GM23338 (cell line): Measurements from ENCODE around the gene SLC2A13. TPM values are rescaled to one million over a fixed set of nuclear protein-coding genes. Genes with fewer than 3 reads are reported as not detected.

Experiments
- ATAC-seq: fragments of 200-7000 bp; cut with Tn5 transposase; 3 replicates; pipeline ENCODE4 v1.9.1; 2020
- DNase-seq: peaks from one replicate; pipeline ENCODE4 v3.0.0-alpha.2; 2015; ENCODE audit warnings: low spot score
- H2AFZ ChIP-seq: fragments of 200-600 bp; sonication (generic); 2 replicates; pipeline ENCODE4 v1.8.0; 2016; ENCODE audit warnings: antibody characterized with exemption, mild to moderate bottlenecking, moderate library complexity
- H3F3A ChIP-seq: fragments of 200-600 bp; sonication (generic); replicated peaks from 2 replicates; pipeline ENCODE4 v1.8.0; 2017; ENCODE audit warnings: antibody characterized with exemption, mixed run types, low read depth
- H3K27ac ChIP-seq: fragments of 200-600 bp; sonication (generic); 2 replicates; pipeline ENCODE4 v1.6.1; 2016; ENCODE audit warnings: low read depth
- H3K27me3 ChIP-seq: fragments of 200-600 bp; sonication (generic); 2 replicates; pipeline ENCODE4 v1.8.0; 2016; ENCODE audit warnings: mild to moderate bottlenecking, mixed run types, moderate library complexity; ENCODE audit not compliant: insufficient read depth
- H3K36me3 ChIP-seq: fragments of 200-600 bp; sonication (generic); 2 replicates; pipeline ENCODE4 v1.8.0; 2016; ENCODE audit warnings: mild to moderate bottlenecking; ENCODE audit not compliant: insufficient read depth
- H3K4me1 ChIP-seq: fragments of 200-600 bp; sonication (generic); 2 replicates; pipeline ENCODE4 v1.8.0; 2016; ENCODE audit warnings: mild to moderate bottlenecking, moderate library complexity; ENCODE audit not compliant: insufficient read depth
- H3K4me2 ChIP-seq: fragments of 200-600 bp; sonication (generic); 2 replicates; pipeline ENCODE4 v1.7.1; 2017; ENCODE audit warnings: mixed run types
- H3K4me3 ChIP-seq: fragments of 200-600 bp; sonication (generic); 2 replicates; pipeline ENCODE4 v1.6.1; 2016; ENCODE audit warnings: mixed run types
- H3K79me2 ChIP-seq: fragments of 200-600 bp; sonication (generic); replicated peaks from 2 replicates; pipeline ENCODE4 v1.8.0; 2017; ENCODE audit warnings: mild to moderate bottlenecking; ENCODE audit not compliant: insufficient read depth
- H3K9me2 ChIP-seq: fragments of 200-600 bp; sonication (generic); 2 replicates; pipeline ENCODE4 v1.8.0; 2017; ENCODE audit not compliant: insufficient read depth
- H4K20me1 ChIP-seq: fragments of 200-600 bp; sonication (generic); replicated peaks from 2 replicates; pipeline ENCODE4 v1.8.0; 2017; ENCODE audit warnings: mild to moderate bottlenecking; ENCODE audit not compliant: insufficient read depth
- H3K27ac Mint-ChIP-seq: 2 replicates; pipeline ENCODE4 v1.8.0; 2020; ENCODE audit warnings: inconsistent platforms, mild to moderate bottlenecking, moderate library complexity, mixed read lengths
- H3K27me3 Mint-ChIP-seq: 3 replicates; pipeline ENCODE4 v1.8.0; 2022; ENCODE audit warnings: low read depth, mild to moderate bottlenecking, moderate library complexity, mixed read lengths, inconsistent platforms; ENCODE audit not compliant: insufficient read depth, poor library complexity
- H3K36me3 Mint-ChIP-seq: 3 replicates; pipeline ENCODE4 v1.8.0; 2021; ENCODE audit warnings: low read depth, mild to moderate bottlenecking, inconsistent platforms, moderate library complexity, mixed read lengths
- H3K4me1 Mint-ChIP-seq: 3 replicates; pipeline ENCODE4 v1.8.0; 2020; ENCODE audit warnings: mild to moderate bottlenecking, inconsistent platforms, mixed read lengths
- H3K4me3 Mint-ChIP-seq: 3 replicates; pipeline ENCODE4 v1.8.0; 2021; ENCODE audit warnings: moderate library complexity, mild to moderate bottlenecking, inconsistent platforms, mixed read lengths
- H3K9me3 Mint-ChIP-seq: 3 replicates; pipeline ENCODE4 v1.8.0; 2020; ENCODE audit warnings: moderate library complexity, mild to moderate bottlenecking, inconsistent platforms, mixed read lengths
- CREB1 ChIP-seq: fragments of 250-450 bp; sonication (Bioruptor Pico); IDR thresholded peaks from 2 replicates; pipeline ENCODE4 v1.5.0; 2020; ENCODE audit warnings: low read depth, mild to moderate bottlenecking, moderate library complexity
- ETS1 ChIP-seq: IDR thresholded peaks from 2 replicates; pipeline ENCODE4 v1.6.1; 2016; ENCODE audit warnings: antibody characterized with exemption
- EZH2 ChIP-seq: fragments of 200-600 bp; sonication (generic); IDR thresholded peaks from one replicate; pipeline ENCODE4 v1.8.0; 2017; ENCODE audit warnings: antibody characterized with exemption, mild to moderate bottlenecking, low read depth; ENCODE audit not compliant: unreplicated experiment
- EZH2phosphoT487 ChIP-seq: fragments of 200-600 bp; sonication (generic); IDR thresholded peaks from one replicate; pipeline ENCODE4 v1.8.1; 2018; ENCODE audit warnings: antibody characterized with exemption; ENCODE audit not compliant: unreplicated experiment
- JUNB ChIP-seq: IDR thresholded peaks from one replicate; pipeline ENCODE4 v1.6.1; 2016; ENCODE audit warnings: antibody characterized with exemption; ENCODE audit not compliant: unreplicated experiment
- NANOG ChIP-seq: IDR thresholded peaks from 2 replicates; pipeline ENCODE4 v1.6.1; 2016; ENCODE audit warnings: antibody characterized with exemption, borderline replicate concordance
- POLR2AphosphoS5 ChIP-seq: IDR thresholded peaks from 2 replicates; pipeline ENCODE4 v1.6.1; 2016; ENCODE audit warnings: antibody characterized with exemption, low read depth
- REST ChIP-seq: IDR thresholded peaks from one replicate; pipeline ENCODE4 v1.6.1; 2018; ENCODE audit warnings: antibody characterized with exemption; ENCODE audit not compliant: unreplicated experiment
- STAT1 ChIP-seq: IDR thresholded peaks from one replicate; pipeline ENCODE4 v1.6.1; 2016; ENCODE audit warnings: antibody characterized with exemption; ENCODE audit not compliant: unreplicated experiment
- ZNF114 ChIP-seq: fragments of 250-450 bp; sonication (Bioruptor Pico); IDR thresholded peaks from 2 replicates; pipeline ENCODE4 v1.5.0; 2020; ENCODE audit warnings: mild to moderate bottlenecking, moderate library complexity
- ZNF331 ChIP-seq: fragments of 250-450 bp; sonication (Bioruptor Pico); IDR thresholded peaks from 2 replicates; pipeline ENCODE4 v1.5.0; 2020; ENCODE audit warnings: low read depth, mild to moderate bottlenecking, moderate library complexity
- polyA plus RNA-seq: library from polyadenylated mRNA; unstranded; fragments of >200 nt; fragmentation: Nextera tagmentation; extraction: Ambion mirVana; gene quantifications from 2 replicates; pipeline ENCODE4 v1.2.1, GENCODE V29; 2016
- total RNA-seq: library from RNA; depleted of rRNA; stranded (reverse); fragments of >200 nt; shearing (Covaris generic); gene quantifications from 2 replicates; pipeline ENCODE4 v1.2.3, GENCODE V29; 2014
- TF ChIP-seq, protein P1 (sequence below), 2 experiments: fragments of 200-600 bp in 1 of 2; sonication (generic) in 1 of 2; conservative IDR thresholded peaks; 2 replicates each; pipeline versions ENCODE4 v1.5.1 to v1.6.1; 2016 to 2017; ENCODE audit warnings: antibody characterized with exemption in 2 of 2, low read depth in 2 of 2, mild to moderate bottlenecking in 2 of 2, moderate library complexity in 1 of 2
- TF ChIP-seq, protein P2 (sequence below): fragments of 250-450 bp; sonication (Bioruptor Pico); IDR thresholded peaks from 2 replicates; pipeline ENCODE4 v1.5.0; 2020; ENCODE audit warnings: mild to moderate bottlenecking, moderate library complexity

The SLC2A13 gene
- total and polyA plus RNA-seq, 2 experiments from 2014 or later, result 6.8 to 22.7 TPM

GRCh38 chr12:39931231-39931630, 174.7 kb downstream of the SLC2A13 start:
- Histone ChIP-seq H3K27me3 (no peaks in the 10 kb centered on the region), H3K4me1 (no peaks in the 10 kb centered on the region), H4K20me1 (no peaks in the 10 kb centered on the region), H3K36me3 (no peaks in the 10 kb centered on the region), H3K27ac (no peak overlapping the region), H3K4me3 (no peak overlapping the region), H3K79me2 (no peaks in the 10 kb centered on the region), H3K4me2 (no peak overlapping the region), H2AFZ (no peak overlapping the region), H3K9me2 (no peaks in the 10 kb centered on the region), H3F3A (no peaks in the 10 kb centered on the region)
- DNase-seq (no peak), ATAC-seq (no peak)
- Mint-ChIP-seq H3K9me3 (no peaks in the 10 kb centered on the region), H3K4me3 (no peak overlapping the region), H3K36me3 (no peaks in the 10 kb centered on the region), H3K27ac (no peak overlapping the region), H3K27me3 (peaks cover 2% of the 10 kb centered on the region), H3K4me1 (peaks cover 7% of the 10 kb centered on the region)
- TF ChIP-seq, protein P1, sequence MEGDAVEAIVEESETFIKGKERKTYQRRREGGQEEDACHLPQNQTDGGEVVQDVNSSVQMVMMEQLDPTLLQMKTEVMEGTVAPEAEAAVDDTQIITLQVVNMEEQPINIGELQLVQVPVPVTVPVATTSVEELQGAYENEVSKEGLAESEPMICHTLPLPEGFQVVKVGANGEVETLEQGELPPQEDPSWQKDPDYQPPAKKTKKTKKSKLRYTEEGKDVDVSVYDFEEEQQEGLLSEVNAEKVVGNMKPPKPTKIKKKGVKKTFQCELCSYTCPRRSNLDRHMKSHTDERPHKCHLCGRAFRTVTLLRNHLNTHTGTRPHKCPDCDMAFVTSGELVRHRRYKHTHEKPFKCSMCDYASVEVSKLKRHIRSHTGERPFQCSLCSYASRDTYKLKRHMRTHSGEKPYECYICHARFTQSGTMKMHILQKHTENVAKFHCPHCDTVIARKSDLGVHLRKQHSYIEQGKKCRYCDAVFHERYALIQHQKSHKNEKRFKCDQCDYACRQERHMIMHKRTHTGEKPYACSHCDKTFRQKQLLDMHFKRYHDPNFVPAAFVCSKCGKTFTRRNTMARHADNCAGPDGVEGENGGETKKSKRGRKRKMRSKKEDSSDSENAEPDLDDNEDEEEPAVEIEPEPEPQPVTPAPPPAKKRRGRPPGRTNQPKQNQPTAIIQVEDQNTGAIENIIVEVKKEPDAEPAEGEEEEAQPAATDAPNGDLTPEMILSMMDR (conservative IDR thresholded peaks at IDR 0.05; ENCODE audit: low read depth in 2 of 2), result no peak
- TF ChIP-seq ZNF114 (CRISPR knock-in tag), result no peak
- no peak for TF ChIP-seq STAT1
- TF ChIP-seq NANOG, result no peak
- TF ChIP-seq EZH2phosphoT487, result no peak
- TF ChIP-seq EZH2, result no peak
- TF ChIP-seq REST, result no peak
- no peak for TF ChIP-seq ZNF331
- TF ChIP-seq POLR2AphosphoS5, result no peak
- TF ChIP-seq JUNB, result no peak
- TF ChIP-seq, protein P2, sequence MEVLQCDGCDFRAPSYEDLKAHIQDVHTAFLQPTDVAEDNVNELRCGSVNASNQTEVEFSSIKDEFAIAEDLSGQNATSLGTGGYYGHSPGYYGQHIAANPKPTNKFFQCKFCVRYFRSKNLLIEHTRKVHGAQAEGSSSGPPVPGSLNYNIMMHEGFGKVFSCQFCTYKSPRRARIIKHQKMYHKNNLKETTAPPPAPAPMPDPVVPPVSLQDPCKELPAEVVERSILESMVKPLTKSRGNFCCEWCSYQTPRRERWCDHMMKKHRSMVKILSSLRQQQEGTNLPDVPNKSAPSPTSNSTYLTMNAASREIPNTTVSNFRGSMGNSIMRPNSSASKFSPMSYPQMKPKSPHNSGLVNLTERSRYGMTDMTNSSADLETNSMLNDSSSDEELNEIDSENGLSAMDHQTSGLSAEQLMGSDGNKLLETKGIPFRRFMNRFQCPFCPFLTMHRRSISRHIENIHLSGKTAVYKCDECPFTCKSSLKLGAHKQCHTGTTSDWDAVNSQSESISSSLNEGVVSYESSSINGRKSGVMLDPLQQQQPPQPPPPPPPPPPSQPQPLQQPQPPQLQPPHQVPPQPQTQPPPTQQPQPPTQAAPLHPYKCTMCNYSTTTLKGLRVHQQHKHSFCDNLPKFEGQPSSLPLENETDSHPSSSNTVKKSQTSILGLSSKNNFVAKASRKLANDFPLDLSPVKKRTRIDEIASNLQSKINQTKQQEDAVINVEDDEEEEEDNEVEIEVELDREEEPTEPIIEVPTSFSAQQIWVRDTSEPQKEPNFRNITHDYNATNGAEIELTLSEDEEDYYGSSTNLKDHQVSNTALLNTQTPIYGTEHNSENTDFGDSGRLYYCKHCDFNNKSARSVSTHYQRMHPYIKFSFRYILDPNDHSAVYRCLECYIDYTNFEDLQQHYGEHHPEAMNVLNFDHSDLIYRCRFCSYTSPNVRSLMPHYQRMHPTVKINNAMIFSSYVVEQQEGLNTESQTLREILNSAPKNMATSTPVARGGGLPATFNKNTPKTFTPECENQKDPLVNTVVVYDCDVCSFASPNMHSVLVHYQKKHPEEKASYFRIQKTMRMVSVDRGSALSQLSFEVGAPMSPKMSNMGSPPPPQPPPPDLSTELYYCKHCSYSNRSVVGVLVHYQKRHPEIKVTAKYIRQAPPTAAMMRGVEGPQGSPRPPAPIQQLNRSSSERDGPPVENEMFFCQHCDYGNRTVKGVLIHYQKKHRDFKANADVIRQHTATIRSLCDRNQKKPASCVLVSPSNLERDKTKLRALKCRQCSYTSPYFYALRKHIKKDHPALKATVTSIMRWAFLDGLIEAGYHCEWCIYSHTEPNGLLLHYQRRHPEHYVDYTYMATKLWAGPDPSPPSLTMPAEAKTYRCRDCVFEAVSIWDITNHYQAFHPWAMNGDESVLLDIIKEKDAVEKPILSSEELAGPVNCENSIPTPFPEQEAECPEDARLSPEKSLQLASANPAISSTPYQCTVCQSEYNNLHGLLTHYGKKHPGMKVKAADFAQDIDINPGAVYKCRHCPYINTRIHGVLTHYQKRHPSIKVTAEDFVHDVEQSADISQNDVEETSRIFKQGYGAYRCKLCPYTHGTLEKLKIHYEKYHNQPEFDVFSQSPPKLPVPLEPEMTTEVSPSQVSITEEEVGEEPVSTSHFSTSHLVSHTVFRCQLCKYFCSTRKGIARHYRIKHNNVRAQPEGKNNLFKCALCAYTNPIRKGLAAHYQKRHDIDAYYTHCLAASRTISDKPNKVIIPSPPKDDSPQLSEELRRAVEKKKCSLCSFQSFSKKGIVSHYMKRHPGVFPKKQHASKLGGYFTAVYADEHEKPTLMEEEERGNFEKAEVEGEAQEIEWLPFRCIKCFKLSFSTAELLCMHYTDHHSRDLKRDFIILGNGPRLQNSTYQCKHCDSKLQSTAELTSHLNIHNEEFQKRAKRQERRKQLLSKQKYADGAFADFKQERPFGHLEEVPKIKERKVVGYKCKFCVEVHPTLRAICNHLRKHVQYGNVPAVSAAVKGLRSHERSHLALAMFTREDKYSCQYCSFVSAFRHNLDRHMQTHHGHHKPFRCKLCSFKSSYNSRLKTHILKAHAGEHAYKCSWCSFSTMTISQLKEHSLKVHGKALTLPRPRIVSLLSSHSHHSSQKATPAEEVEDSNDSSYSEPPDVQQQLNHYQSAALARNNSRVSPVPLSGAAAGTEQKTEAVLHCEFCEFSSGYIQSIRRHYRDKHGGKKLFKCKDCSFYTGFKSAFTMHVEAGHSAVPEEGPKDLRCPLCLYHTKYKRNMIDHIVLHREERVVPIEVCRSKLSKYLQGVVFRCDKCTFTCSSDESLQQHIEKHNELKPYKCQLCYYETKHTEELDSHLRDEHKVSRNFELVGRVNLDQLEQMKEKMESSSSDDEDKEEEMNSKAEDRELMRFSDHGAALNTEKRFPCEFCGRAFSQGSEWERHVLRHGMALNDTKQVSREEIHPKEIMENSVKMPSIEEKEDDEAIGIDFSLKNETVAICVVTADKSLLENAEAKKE (CRISPR knock-in tag), result no peak
- TF ChIP-seq ETS1, result no peak
- TF ChIP-seq CREB1, result no peak
